ENCODE measurements around the gene DNAH14. TPM values are rescaled to one million over a fixed set of nuclear protein-coding genes. Genes with fewer than 3 reads are reported as not detected.
"Not testable (repeated sequence)": the region's sequence is repeated elsewhere in the genome, so short reads cannot be mapped to it uniquely, and the experiment has no call there.

DNAH14 gene
- total and polyA plus RNA-seq, 2 donors from 2014 or later, result 6.6 to 25.1 TPM

- FAIRE-seq, result no peak
- no peak for DNase-seq
- Histone ChIP-seq H3K9me3 (ENCODE audit: control insufficient read depth in 2 of 3, insufficient read depth in 1 of 3, low read length in 3 of 3) (no peaks in the 10 kb centered on the region), H3K9ac (ENCODE audit: low read length in 3 of 3) (no peak overlapping the region), H3K4me1 (ENCODE audit: control insufficient read depth in 2 of 3, insufficient read depth in 2 of 3, low read depth in 1 of 3, low read length in 3 of 3) (no peaks in the 10 kb centered on the region), H3K36me3 (ENCODE audit: control insufficient read depth in 2 of 3, insufficient read depth in 3 of 3, low read length in 3 of 3) (no peaks in the 10 kb centered on the region), H3K27me3 (ENCODE audit: control insufficient read depth, insufficient read depth, low read length) (no peaks in the 10 kb centered on the region), H3K27ac (ENCODE audit: low read depth in 2 of 2, low read length in 2 of 2) (no peak overlapping the region), H3K4me3 (ENCODE audit: low read length in 3 of 3) (no peak overlapping the region)
- intact Hi-C loops (cut with DNase I), result no loop called here
- no peak for TF ChIP-seq CTCF (IDR thresholded peaks at IDR 0.05; ENCODE audit: borderline replicate concordance, extremely low read depth, insufficient read depth)
These were observed 66.1 kb downstream of the DNAH14 start for GRCh38 chr1:224995602-224996001.

GRCh38 chr1:224996266-224996665 lies 66.8 kb downstream of the DNAH14 start:
- H3K36me3 ChIP-seq (ENCODE audit: control insufficient read depth in 2 of 3, insufficient read depth in 3 of 3, low read length in 3 of 3), result no peaks in the 10 kb centered on the region
- intact Hi-C loops (cut with DNase I), result no loop called here
- FAIRE-seq, result no peak

GRCh38 chr1:224998185-224998584 lies 68.7 kb downstream of the DNAH14 start:
- Histone ChIP-seq H3K4me3 (ENCODE audit: low read length in 3 of 3) (no peak overlapping the region), H3K27me3 (ENCODE audit: control insufficient read depth, insufficient read depth, low read length) (no peaks in the 10 kb centered on the region), H3K4me1 (ENCODE audit: control insufficient read depth in 2 of 3, insufficient read depth in 2 of 3, low read depth in 1 of 3, low read length in 3 of 3) (no peaks in the 10 kb centered on the region), H3K36me3 (ENCODE audit: control insufficient read depth in 2 of 3, insufficient read depth in 3 of 3, low read length in 3 of 3) (no peaks in the 10 kb centered on the region), H3K9ac (ENCODE audit: low read length in 3 of 3) (no peak overlapping the region), H3K27ac (ENCODE audit: low read depth in 2 of 2, low read length in 2 of 2) (no peak overlapping the region), H3K9me3 (ENCODE audit: control insufficient read depth in 2 of 3, insufficient read depth in 1 of 3, low read length in 3 of 3) (no peaks in the 10 kb centered on the region)
- intact Hi-C loops (cut with DNase I), result no loop called here
- FAIRE-seq (no peak), DNase-seq (no peak)
- no peak for TF ChIP-seq CTCF (IDR thresholded peaks at IDR 0.05; ENCODE audit: borderline replicate concordance, extremely low read depth, insufficient read depth)

More at GRCh38 chr1:224996266-224996665, 66.8 kb downstream of the DNAH14 start:
- no peaks in the 10 kb centered on the region for H3K27me3 ChIP-seq (ENCODE audit: control insufficient read depth, insufficient read depth, low read length)
- no peaks in the 10 kb centered on the region for H3K4me1 ChIP-seq (ENCODE audit: control insufficient read depth in 2 of 3, insufficient read depth in 2 of 3, low read depth in 1 of 3, low read length in 3 of 3)
- H3K9me3 ChIP-seq (ENCODE audit: control insufficient read depth in 2 of 3, insufficient read depth in 1 of 3, low read length in 3 of 3), result no peaks in the 10 kb centered on the region
- DNase-seq, result no peak
- no peak overlapping the region for H3K4me3 ChIP-seq (ENCODE audit: low read length in 3 of 3)
- TF ChIP-seq CTCF (IDR thresholded peaks at IDR 0.05; ENCODE audit: borderline replicate concordance, extremely low read depth, insufficient read depth), result no peak
- no peak overlapping the region for H3K27ac ChIP-seq (ENCODE audit: low read depth in 2 of 2, low read length in 2 of 2)
- H3K9ac ChIP-seq (ENCODE audit: low read length in 3 of 3), result no peak overlapping the region

GRCh38 chr1:225004396-225004795 lies 74.9 kb downstream of the DNAH14 start:
- Histone ChIP-seq H3K9me3 (ENCODE audit: control insufficient read depth in 2 of 3, insufficient read depth in 1 of 3, low read length in 3 of 3) (no peaks in the 10 kb centered on the region), H3K4me3 (ENCODE audit: low read length in 3 of 3) (no peak overlapping the region), H3K9ac (ENCODE audit: low read length in 3 of 3) (no peak overlapping the region), H3K27ac (ENCODE audit: low read depth in 2 of 2, low read length in 2 of 2) (no peak overlapping the region), H3K4me1 (ENCODE audit: control insufficient read depth in 2 of 3, insufficient read depth in 2 of 3, low read depth in 1 of 3, low read length in 3 of 3) (no peaks in the 10 kb centered on the region), H3K27me3 (ENCODE audit: control insufficient read depth, insufficient read depth, low read length) (no peaks in the 10 kb centered on the region), H3K36me3 (ENCODE audit: control insufficient read depth in 2 of 3, insufficient read depth in 3 of 3, low read length in 3 of 3) (no peaks in the 10 kb centered on the region)
- TF ChIP-seq CTCF (IDR thresholded peaks at IDR 0.05; ENCODE audit: borderline replicate concordance, extremely low read depth, insufficient read depth), result no peak
- DNase-seq, result no peak
- intact Hi-C loops (cut with DNase I), result no loop called here
- no peak for FAIRE-seq

- intact Hi-C loops (cut with DNase I); FAIRE-seq; DNase-seq; H3K27ac ChIP-seq (ENCODE audit: low read depth in 2 of 2, low read length in 2 of 2); H3K27me3 ChIP-seq (ENCODE audit: control insufficient read depth, insufficient read depth, low read length); H3K4me1 ChIP-seq (ENCODE audit: control insufficient read depth in 2 of 3, insufficient read depth in 2 of 3, low read depth in 1 of 3, low read length in 3 of 3); H3K9me3 ChIP-seq (ENCODE audit: control insufficient read depth in 2 of 3, insufficient read depth in 1 of 3, low read length in 3 of 3); H3K36me3 ChIP-seq (ENCODE audit: control insufficient read depth in 2 of 3, insufficient read depth in 3 of 3, low read length in 3 of 3); H3K9ac ChIP-seq (ENCODE audit: low read length in 3 of 3); H3K4me3 ChIP-seq (ENCODE audit: low read length in 3 of 3): not testable (repeated sequence)
These were observed 76.9 kb downstream of the DNAH14 start for GRCh38 chr1:225006352-225006751.

GRCh38 chr1:225008050-225008449 lies 78.6 kb downstream of the DNAH14 start:
- H3K27me3 ChIP-seq (ENCODE audit: control insufficient read depth, insufficient read depth, low read length); H3K27ac ChIP-seq (ENCODE audit: low read depth in 2 of 2, low read length in 2 of 2); intact Hi-C loops (cut with DNase I); DNase-seq; H3K9me3 ChIP-seq (ENCODE audit: control insufficient read depth in 2 of 3, insufficient read depth in 1 of 3, low read length in 3 of 3); H3K4me1 ChIP-seq (ENCODE audit: control insufficient read depth in 2 of 3, insufficient read depth in 2 of 3, low read depth in 1 of 3, low read length in 3 of 3); H3K9ac ChIP-seq (ENCODE audit: low read length in 3 of 3); H3K36me3 ChIP-seq (ENCODE audit: control insufficient read depth in 2 of 3, insufficient read depth in 3 of 3, low read length in 3 of 3); H3K4me3 ChIP-seq (ENCODE audit: low read length in 3 of 3); FAIRE-seq: not testable (repeated sequence)
